IMR-90 (cell line): ENCODE results near the gene CTNNA2. TPM values are rescaled to one million over a fixed set of nuclear protein-coding genes. Genes with fewer than 3 reads are reported as not detected.

Experiments used
- ATAC-seq: fragments of 200-7000 bp; cut with Tn5 transposase; 2 replicates; pipeline ENCODE4 v1.9.1; 2020; ENCODE audit warnings: low read depth, mild to moderate bottlenecking, moderate library complexity
- BruUV-seq: library from RNA; stranded (reverse); fragments of 400-500 nt; replicated peaks from 2 replicates; lab custom pipeline; 2021; lab: Mats Ljungman, UMichigan
- CTCF ChIA-PET: fragments of 300-600 bp; formaldehyde crosslinking; extraction: SDS; loops from one replicate; lab custom pipeline; 2021; ENCODE audit warnings: antibody characterized with exemption; lab: Yijun Ruan, JAX
- POLR2A ChIA-PET: fragments of 300-600 bp; sonication (Branson Sonifier 250); formaldehyde crosslinking; loops from one replicate; lab custom pipeline; 2022; ENCODE audit warnings: antibody characterized with exemption; ENCODE audit not compliant: unreplicated experiment; lab: Charles Lee
- DNase-seq: peaks from one replicate; pipeline ENCODE4 v3.0.0; 2013
- H2AFZ ChIP-seq: replicated peaks from 2 replicates; pipeline ENCODE3; 2013; ENCODE audit warnings: low read length, mild to moderate bottlenecking; ENCODE audit not compliant: poor library complexity
- H2AK5ac ChIP-seq: 2 replicates; pipeline ENCODE4 v1.6.1; 2013; ENCODE audit warnings: low read depth, low read length, inconsistent platforms
- H2AK9ac ChIP-seq: replicated peaks from 2 replicates; pipeline ENCODE3; 2013; ENCODE audit warnings: mild to moderate bottlenecking, low read depth, low read length, moderate library complexity; ENCODE audit not compliant: poor library complexity
- H2BK120ac ChIP-seq: 2 replicates; pipeline ENCODE4 v1.6.1; 2013; ENCODE audit warnings: low read depth, low read length, inconsistent platforms
- H2BK15ac ChIP-seq: 3 replicates; pipeline ENCODE4 v1.6.1; 2013; ENCODE audit warnings: low read depth, low read length, inconsistent platforms
- H2BK20ac ChIP-seq: 2 replicates; pipeline ENCODE4 v1.6.1; 2013; ENCODE audit warnings: low read depth, mild to moderate bottlenecking, inconsistent platforms, low read length, moderate library complexity
- H2BK5ac ChIP-seq: 2 replicates; pipeline ENCODE4 v1.6.1; 2013; ENCODE audit warnings: mild to moderate bottlenecking, low read depth, low read length, inconsistent platforms; ENCODE audit not compliant: poor library complexity, severe bottlenecking
- H3K14ac ChIP-seq: replicated peaks from 2 replicates; pipeline ENCODE4 v1.6.1; 2013; ENCODE audit warnings: low read depth, low read length, inconsistent platforms
- H3K18ac ChIP-seq: 2 replicates; pipeline ENCODE4 v1.6.1; 2013; ENCODE audit warnings: low read depth, low read length, control low read depth
- H3K23ac ChIP-seq: 2 replicates; pipeline ENCODE4 v1.6.1; 2013; ENCODE audit warnings: low read depth, low read length, inconsistent platforms
- H3K27ac ChIP-seq: 2 replicates; pipeline ENCODE4 v1.5.1; 2013; ENCODE audit warnings: mild to moderate bottlenecking, control low read depth, low read length; ENCODE audit not compliant: insufficient read depth
- H3K27me3 ChIP-seq: 2 replicates; pipeline ENCODE4 v1.6.1; 2013; ENCODE audit warnings: low read length; ENCODE audit not compliant: control insufficient read depth, insufficient read depth
- H3K36me3 ChIP-seq: 2 replicates; pipeline ENCODE4 v1.6.1; 2013; ENCODE audit warnings: low read length, mixed read lengths; ENCODE audit not compliant: control insufficient read depth, insufficient read depth
- H3K4ac ChIP-seq: 2 replicates; pipeline ENCODE4 v1.6.1; 2013; ENCODE audit warnings: low read depth, low read length, inconsistent platforms
- H3K4me1 ChIP-seq: 2 replicates; pipeline ENCODE4 v1.6.1; 2013; ENCODE audit warnings: low read length, mixed read lengths; ENCODE audit not compliant: control insufficient read depth, insufficient read depth
- H3K4me2 ChIP-seq: 2 replicates; pipeline ENCODE4 v1.6.1; 2013; ENCODE audit warnings: low read depth, mild to moderate bottlenecking, control low read depth, low read length, moderate library complexity
- H3K4me3 ChIP-seq: 2 replicates; pipeline ENCODE4 v1.5.1; 2013; ENCODE audit warnings: low read depth, mild to moderate bottlenecking, control low read depth, low read length, moderate library complexity; ENCODE audit not compliant: insufficient read depth
- H3K56ac ChIP-seq: 2 replicates; pipeline ENCODE4 v1.6.1; 2013; ENCODE audit warnings: low read length, inconsistent platforms; ENCODE audit not compliant: insufficient read depth; ENCODE audit errors: extremely low read depth
- H3K79me1 ChIP-seq, 2 experiments: 2 replicates each; pipeline ENCODE4 v1.6.1; 2013; ENCODE audit warnings: low read length in 2 of 2, inconsistent platforms in 1 of 2, low read depth in 1 of 2
- H3K9ac ChIP-seq: 2 replicates; pipeline ENCODE4 v1.6.1; 2013; ENCODE audit warnings: low read depth, low read length, control low read depth
- H3K9me1 ChIP-seq: 2 replicates; pipeline ENCODE4 v1.6.1; 2013; ENCODE audit warnings: low read length, inconsistent platforms; ENCODE audit not compliant: insufficient read depth
- H3K9me3 ChIP-seq: 2 replicates; pipeline ENCODE4 v1.6.1; 2013; ENCODE audit warnings: low read length; ENCODE audit not compliant: control insufficient read depth, insufficient read depth
- H4K20me1 ChIP-seq: 2 replicates; pipeline ENCODE4 v1.6.1; 2013; ENCODE audit warnings: low read length, inconsistent platforms; ENCODE audit not compliant: insufficient read depth
- H4K5ac ChIP-seq: 2 replicates; pipeline ENCODE4 v1.6.1; 2013; ENCODE audit warnings: mild to moderate bottlenecking, low read depth, low read length, control low read depth
- H4K8ac ChIP-seq, 2 experiments: 2 replicates each; pipeline ENCODE4 v1.6.1; 2013; ENCODE audit warnings: low read depth in 2 of 2, low read length in 2 of 2, control low read depth in 1 of 2, inconsistent platforms in 1 of 2
- H4K91ac ChIP-seq: 2 replicates; pipeline ENCODE4 v1.6.1; 2013; ENCODE audit warnings: low read depth, low read length, inconsistent platforms; ENCODE audit not compliant: insufficient read depth
- BHLHE40 ChIP-seq: fragments of 150-350 bp; IDR thresholded peaks from 2 replicates; pipeline ENCODE4 v1.6.1; 2016; ENCODE audit warnings: mild to moderate bottlenecking, low read depth, low read length
- CEBPB ChIP-seq: IDR thresholded peaks from 2 replicates; pipeline ENCODE4 v1.6.1; 2012; ENCODE audit warnings: low read depth, low read length, improper control_type of control experiment
- CHD1 ChIP-seq: IDR thresholded peaks from 2 replicates; pipeline ENCODE4 v1.6.1; 2012; ENCODE audit warnings: low read depth, low read length, improper control_type of control experiment
- FOS ChIP-seq: fragments of 150-350 bp; IDR thresholded peaks from 2 replicates; pipeline ENCODE4 v1.6.1; 2016; ENCODE audit warnings: low read depth, low read length
- MAFK ChIP-seq: IDR thresholded peaks from 2 replicates; pipeline ENCODE4 v1.6.1; 2012; ENCODE audit warnings: low read depth, low read length, improper control_type of control experiment
- MAZ ChIP-seq: IDR thresholded peaks from 2 replicates; pipeline ENCODE4 v1.6.1; 2012; ENCODE audit warnings: low read depth, mild to moderate bottlenecking, low read length, improper control_type of control experiment, moderate library complexity, borderline replicate concordance
- MXI1 ChIP-seq: IDR thresholded peaks from 2 replicates; pipeline ENCODE4 v1.6.1; 2012; ENCODE audit warnings: low read depth, mild to moderate bottlenecking, low read length, moderate library complexity, borderline replicate concordance
- NFE2L2 ChIP-seq: fragments of 150-350 bp; IDR thresholded peaks from 2 replicates; pipeline ENCODE4 v1.6.1; 2016; ENCODE audit warnings: low read depth, mild to moderate bottlenecking, low read length
- POLR2A ChIP-seq: IDR thresholded peaks from 2 replicates; pipeline ENCODE4 v1.6.1; 2012; ENCODE audit warnings: mild to moderate bottlenecking, low read depth, low read length
- RAD21 ChIP-seq: IDR thresholded peaks from 2 replicates; pipeline ENCODE4 v1.6.1; 2012; ENCODE audit warnings: low read length, improper control_type of control experiment
- RCOR1 ChIP-seq: IDR thresholded peaks from 2 replicates; pipeline ENCODE4 v1.6.1; 2012; ENCODE audit warnings: mild to moderate bottlenecking, low read length, improper control_type of control experiment; ENCODE audit not compliant: insufficient replicate concordance
- RFX5 ChIP-seq: IDR thresholded peaks from 2 replicates; pipeline ENCODE4 v1.8.0; 2012; ENCODE audit warnings: low read depth, mild to moderate bottlenecking, low read length, moderate library complexity
- SMC3 ChIP-seq: fragments of 150-350 bp; IDR thresholded peaks from 2 replicates; pipeline ENCODE4 v1.6.1; 2016; ENCODE audit warnings: low read depth, mild to moderate bottlenecking, antibody characterized with exemption, low read length, moderate library complexity
- WGBS, 2 experiments: methylation state at CpG; one replicate each; pipeline versions ENCODE4 v1.1.5 to v1.1.7; 2013; ENCODE audit warnings: missing lambda C conversion rate in 2 of 2; ENCODE audit not compliant: insufficient read length in 1 of 2; ENCODE audit errors: extremely low coverage in 2 of 2; 5-methylcytosine and 5-hydroxymethylcytosine counted together
- dilution Hi-C: fragments of 300-500 bp; cut with HindIII; formaldehyde crosslinking; loops from one replicate; pipeline ENCODE4 v1.14.3; 2018; ENCODE audit warnings: low sequenced_read_pairs; ENCODE audit not compliant: unreplicated experiment
- in situ Hi-C: fragments of 300-500 bp; cut with MboI; formaldehyde crosslinking; loops from 3 replicates; pipeline ENCODE4 v1.14.3; 2019; ENCODE audit warnings: low sequenced_read_pairs, inconsistent platforms, mixed read lengths
- intact Hi-C: fragments of 100-400 bp; cut with micrococcal nuclease; formaldehyde crosslinking; loops from 2 replicates; pipeline ENCODE4 v1.10.0; 2022
- polyA plus RNA-seq, 3 experiments: library from polyadenylated mRNA; depleted of rRNA; stranded (reverse); fragments of >200 nt; gene quantifications; 2 replicates each; pipeline ENCODE4 v1.2.3, GENCODE V29; 2012; ENCODE audit warnings: low replicate concordance in 1 of 3
- total RNA-seq: library from RNA; depleted of rRNA; stranded (reverse); fragments of >200 nt; gene quantifications from 2 replicates; pipeline ENCODE4 v1.2.3, GENCODE V29; 2012
- TF ChIP-seq, protein P1 (sequence below): conservative IDR thresholded peaks from 2 replicates; pipeline ENCODE4 v1.5.1; 2012; ENCODE audit warnings: mild to moderate bottlenecking, low read depth, low read length, improper control_type of control experiment
- TF ChIP-seq, protein P2 (sequence below): fragments of 150-350 bp; IDR thresholded peaks from 2 replicates; pipeline ENCODE4 v1.6.1; 2017; ENCODE audit warnings: mild to moderate bottlenecking, antibody characterized with exemption, low read length, low read depth
- TF ChIP-seq, protein P3 (sequence below): fragments of 150-350 bp; IDR thresholded peaks from 2 replicates; pipeline ENCODE4 v1.6.1; 2016; ENCODE audit warnings: low read depth, mild to moderate bottlenecking, low read length, moderate library complexity, borderline replicate concordance

The CTNNA2 gene
- total and polyA plus RNA-seq, 2 of the 4 experiments (the other 2 are of a cell fraction): not detected

DNA sequence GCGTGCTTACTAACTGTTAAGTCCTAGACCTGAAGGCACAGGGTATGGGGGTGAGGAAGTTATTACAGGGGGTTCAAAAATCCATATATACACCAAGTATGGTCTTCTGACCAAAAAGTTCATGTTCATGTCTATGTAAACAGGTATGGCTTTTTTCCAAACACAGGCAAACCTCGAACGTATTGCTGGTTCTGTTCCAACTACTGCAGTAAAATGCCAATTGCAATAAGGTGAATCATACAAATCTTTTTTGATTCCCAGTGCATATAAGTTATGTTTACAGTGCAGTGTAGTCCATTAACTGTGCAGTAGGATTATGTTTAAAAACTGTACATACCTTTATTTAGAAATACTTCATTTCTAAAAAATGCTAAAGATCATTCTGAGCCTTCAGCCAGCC is 1037.0 kb downstream of the CTNNA2 start:
- no peak overlapping the region for H2BK120ac ChIP-seq
- H3K23ac ChIP-seq: no peak overlapping the region
- no CpG with 5 or more reads among the region's 3 CpGs for WGBS, 2 experiments
- intact Hi-C loops: no loop called here
- no peak overlapping the region for H4K91ac ChIP-seq
- no peak overlapping the region for H3K18ac ChIP-seq
- in situ Hi-C loops: no loop called here
- H3K4me2 ChIP-seq: no peak overlapping the region
- no peaks in the 10 kb centered on the region for H4K20me1 ChIP-seq
- H3K9ac ChIP-seq: no peak overlapping the region
- H3K27ac ChIP-seq: no peak overlapping the region
- H3K79me1 ChIP-seq: no peaks in the 10 kb centered on the region
- H4K5ac ChIP-seq: no peak overlapping the region
- no peaks in the 10 kb centered on the region for H3K4me1 ChIP-seq
- H3K4ac ChIP-seq: no peak overlapping the region
- H3K9me3 ChIP-seq: no peaks in the 10 kb centered on the region
- H3K56ac ChIP-seq: no peak overlapping the region
- H3K4me3 ChIP-seq: no peak overlapping the region
- BruUV-seq: no TSS peak
- no peak for DNase-seq
- no peak overlapping the region for H3K14ac ChIP-seq
- H2AFZ ChIP-seq: no peak overlapping the region
- H2AK5ac ChIP-seq: no peak overlapping the region
- no peak overlapping the region for H2BK15ac ChIP-seq
- no peaks in the 10 kb centered on the region for H3K9me1 ChIP-seq
- H3K36me3 ChIP-seq: no peaks in the 10 kb centered on the region
- ChIA-PET POLR2A (no interaction called here), CTCF (no interaction called here)
- H4K8ac ChIP-seq: no peak overlapping the region
- TF ChIP-seq, protein P1, sequence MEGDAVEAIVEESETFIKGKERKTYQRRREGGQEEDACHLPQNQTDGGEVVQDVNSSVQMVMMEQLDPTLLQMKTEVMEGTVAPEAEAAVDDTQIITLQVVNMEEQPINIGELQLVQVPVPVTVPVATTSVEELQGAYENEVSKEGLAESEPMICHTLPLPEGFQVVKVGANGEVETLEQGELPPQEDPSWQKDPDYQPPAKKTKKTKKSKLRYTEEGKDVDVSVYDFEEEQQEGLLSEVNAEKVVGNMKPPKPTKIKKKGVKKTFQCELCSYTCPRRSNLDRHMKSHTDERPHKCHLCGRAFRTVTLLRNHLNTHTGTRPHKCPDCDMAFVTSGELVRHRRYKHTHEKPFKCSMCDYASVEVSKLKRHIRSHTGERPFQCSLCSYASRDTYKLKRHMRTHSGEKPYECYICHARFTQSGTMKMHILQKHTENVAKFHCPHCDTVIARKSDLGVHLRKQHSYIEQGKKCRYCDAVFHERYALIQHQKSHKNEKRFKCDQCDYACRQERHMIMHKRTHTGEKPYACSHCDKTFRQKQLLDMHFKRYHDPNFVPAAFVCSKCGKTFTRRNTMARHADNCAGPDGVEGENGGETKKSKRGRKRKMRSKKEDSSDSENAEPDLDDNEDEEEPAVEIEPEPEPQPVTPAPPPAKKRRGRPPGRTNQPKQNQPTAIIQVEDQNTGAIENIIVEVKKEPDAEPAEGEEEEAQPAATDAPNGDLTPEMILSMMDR: no peak
- no peak for TF ChIP-seq SMC3
- no peak for TF ChIP-seq CHD1
- no peak for TF ChIP-seq FOS
- TF ChIP-seq MAFK: no peak
- TF ChIP-seq, protein P2, sequence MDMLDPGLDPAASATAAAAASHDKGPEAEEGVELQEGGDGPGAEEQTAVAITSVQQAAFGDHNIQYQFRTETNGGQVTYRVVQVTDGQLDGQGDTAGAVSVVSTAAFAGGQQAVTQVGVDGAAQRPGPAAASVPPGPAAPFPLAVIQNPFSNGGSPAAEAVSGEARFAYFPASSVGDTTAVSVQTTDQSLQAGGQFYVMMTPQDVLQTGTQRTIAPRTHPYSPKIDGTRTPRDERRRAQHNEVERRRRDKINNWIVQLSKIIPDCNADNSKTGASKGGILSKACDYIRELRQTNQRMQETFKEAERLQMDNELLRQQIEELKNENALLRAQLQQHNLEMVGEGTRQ: no peak
- TF ChIP-seq RAD21: no peak
- no peak for TF ChIP-seq MXI1
- no peak for TF ChIP-seq RCOR1
- no peak for TF ChIP-seq CEBPB
- TF ChIP-seq RFX5: no peak
- TF ChIP-seq NFE2L2: no peak
- TF ChIP-seq MAZ: no peak
- no peak for TF ChIP-seq POLR2A
- TF ChIP-seq, protein P3, sequence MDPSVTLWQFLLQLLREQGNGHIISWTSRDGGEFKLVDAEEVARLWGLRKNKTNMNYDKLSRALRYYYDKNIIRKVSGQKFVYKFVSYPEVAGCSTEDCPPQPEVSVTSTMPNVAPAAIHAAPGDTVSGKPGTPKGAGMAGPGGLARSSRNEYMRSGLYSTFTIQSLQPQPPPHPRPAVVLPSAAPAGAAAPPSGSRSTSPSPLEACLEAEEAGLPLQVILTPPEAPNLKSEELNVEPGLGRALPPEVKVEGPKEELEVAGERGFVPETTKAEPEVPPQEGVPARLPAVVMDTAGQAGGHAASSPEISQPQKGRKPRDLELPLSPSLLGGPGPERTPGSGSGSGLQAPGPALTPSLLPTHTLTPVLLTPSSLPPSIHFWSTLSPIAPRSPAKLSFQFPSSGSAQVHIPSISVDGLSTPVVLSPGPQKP: no peak
- TF ChIP-seq BHLHE40: no peak
- no peak overlapping the region for H2BK20ac ChIP-seq
- no peaks in the 10 kb centered on the region for H3K27me3 ChIP-seq
- dilution Hi-C loops: no loop called here
- no peak overlapping the region for H2AK9ac ChIP-seq
- ATAC-seq: no peak
- no peak overlapping the region for H2BK5ac ChIP-seq
